ENCODE measurements around the gene TALDO1. TPM values are rescaled to one million over a fixed set of nuclear protein-coding genes. Genes with fewer than 3 reads are reported as not detected.

Gene TALDO1
- total RNA-seq, 2 donors from 2014 or later: 124 to 285 TPM

DNA sequence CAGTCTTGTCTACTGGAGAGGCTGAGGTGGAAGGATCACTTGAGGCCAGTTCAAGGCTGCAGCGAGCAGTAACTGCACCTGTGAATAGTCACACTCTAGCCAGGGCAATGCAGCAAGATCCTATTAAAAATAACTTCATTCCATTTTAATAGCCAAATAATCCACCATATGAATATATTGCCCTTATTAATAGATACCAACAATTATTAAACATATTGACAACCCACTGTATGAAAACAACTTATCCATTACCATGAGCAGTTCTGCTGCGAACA, 19.6 kb downstream of the TALDO1 start:
- 89% methylated on average over 2 of the region's 2 CpGs for WGBS
- Histone ChIP-seq H3K27me3 (replicated peaks; ENCODE audit: insufficient read depth) (no peaks in the 10 kb centered on the region), H3K9me3 (no peaks in the 10 kb centered on the region), H3K4me1 (replicated peaks) (no peaks in the 10 kb centered on the region), H3K36me3 (peaks cover 12 to 25% of the 10 kb centered on the region in 2 donors), H3K27ac (no peak overlapping the region), H3K4me3 (no peak overlapping the region)
- no peak for TF ChIP-seq POLR2A (IDR thresholded peaks at IDR 0.05)
- TF ChIP-seq POLR2AphosphoS5 (IDR thresholded peaks at IDR 0.05): no peak
- TF ChIP-seq CTCF (IDR thresholded peaks at IDR 0.05): no peak
- DNase-seq (ENCODE audit: low spot score): no peak
- intact Hi-C loops (cut with DNase I): no loop called here

DNA sequence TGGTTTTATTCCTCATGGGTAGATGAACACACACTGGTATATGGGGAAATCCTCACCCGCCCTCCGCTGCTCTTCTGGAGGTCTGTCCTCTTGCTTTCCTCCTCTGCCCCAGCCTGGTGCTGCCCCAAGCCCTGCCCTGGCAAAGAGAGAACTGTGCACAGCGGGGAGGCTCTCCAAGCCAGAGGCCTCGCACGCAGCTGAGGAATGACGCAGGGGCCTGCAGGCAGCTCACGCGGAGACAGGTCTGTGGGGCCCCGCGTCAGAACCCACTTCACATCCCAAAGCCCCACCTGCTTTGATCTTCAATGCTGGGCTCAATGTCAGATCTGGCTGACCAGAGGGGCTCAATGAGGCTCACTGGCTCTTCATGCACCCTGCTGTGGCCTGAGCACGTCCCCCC, 20.0 kb downstream of the TALDO1 start:
- TF ChIP-seq POLR2A (IDR thresholded peaks at IDR 0.05): no peak
- TF ChIP-seq POLR2AphosphoS5 (IDR thresholded peaks at IDR 0.05): no peak
- TF ChIP-seq CTCF (IDR thresholded peaks at IDR 0.05): no peak
- H3K27ac ChIP-seq: no peak overlapping the region
- intact Hi-C loops (cut with DNase I): no loop called here
- H3K9me3 ChIP-seq: no peaks in the 10 kb centered on the region
- 93% methylated on average over 11 of the region's 11 CpGs for WGBS
- H3K4me3 ChIP-seq: no peak overlapping the region
- DNase-seq (ENCODE audit: low spot score): no peak
- H3K27me3 ChIP-seq (replicated peaks; ENCODE audit: insufficient read depth): no peaks in the 10 kb centered on the region
- H3K4me1 ChIP-seq (replicated peaks): no peaks in the 10 kb centered on the region
- peaks cover 12 to 25% of the 10 kb centered on the region in 2 donors for H3K36me3 ChIP-seq

- Histone ChIP-seq H3K4me3 (no peak overlapping the region), H3K27me3 (replicated peaks; ENCODE audit: insufficient read depth) (no peaks in the 10 kb centered on the region), H3K36me3 (peaks cover 1 to 7% of the 10 kb centered on the region in 2 donors), H3K9me3 (no peaks in the 10 kb centered on the region), H3K27ac (no peak overlapping the region), H3K4me1 (replicated peaks) (no peaks in the 10 kb centered on the region)
- WGBS: 83% methylated on average over 23 of the region's 23 CpGs
- TF ChIP-seq POLR2AphosphoS5 (IDR thresholded peaks at IDR 0.05) (no peak), POLR2A (IDR thresholded peaks at IDR 0.05) (no peak), CTCF (IDR thresholded peaks at IDR 0.05) (no peak)
- DNase-seq (ENCODE audit: low spot score): no peak
- intact Hi-C loops (cut with DNase I): no loop called here
Measured at GRCh38 chr11:769887-770641, 22.8 kb downstream of the TALDO1 start.

- H3K4me1 ChIP-seq (replicated peaks): no peaks in the 10 kb centered on the region
- no peak overlapping the region for H3K27ac ChIP-seq
- no peaks in the 10 kb centered on the region for H3K27me3 ChIP-seq (replicated peaks; ENCODE audit: insufficient read depth)
- no peaks in the 10 kb centered on the region for H3K9me3 ChIP-seq
- intact Hi-C loops (cut with DNase I): no loop called here
- H3K4me3 ChIP-seq: no peak overlapping the region
- H3K36me3 ChIP-seq: peaks cover 0 to 7% of the 10 kb centered on the region in 2 donors
- 89% methylated on average over 32 of the region's 32 CpGs for WGBS
- no peak for DNase-seq (ENCODE audit: low spot score)
- no peak for TF ChIP-seq POLR2A (IDR thresholded peaks at IDR 0.05)
- no peak for TF ChIP-seq CTCF (IDR thresholded peaks at IDR 0.05)
- no peak for TF ChIP-seq POLR2AphosphoS5 (IDR thresholded peaks at IDR 0.05)
Measured at GRCh38 chr11:770642-771616, 23.7 kb downstream of the TALDO1 start.

Measured in prostate gland (tissue), 2 donors.